ENCODE measurements around the gene ARHGAP23.

DNA sequence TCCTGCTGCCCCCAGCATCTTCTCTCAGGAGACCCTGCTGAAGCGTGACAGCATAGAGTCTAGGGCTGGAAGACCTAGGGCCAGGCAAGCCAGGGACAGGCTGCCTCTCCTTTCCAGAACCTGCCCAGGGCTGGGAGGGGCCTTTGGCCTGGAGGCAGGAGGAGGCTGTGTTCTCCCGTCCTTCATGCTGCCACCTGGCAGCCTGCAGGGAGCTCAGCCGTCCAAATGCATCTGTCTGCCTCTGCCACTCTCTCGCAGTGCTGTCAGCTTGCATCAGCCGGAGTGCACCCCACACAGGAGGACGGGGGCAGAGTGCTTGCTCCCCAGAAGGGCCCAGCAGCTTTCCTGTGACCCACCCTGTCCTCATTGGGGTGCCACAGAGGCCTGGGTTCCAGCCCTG, 31.3 kb downstream of the ARHGAP23 start:
- TF ChIP-seq, protein P1, sequence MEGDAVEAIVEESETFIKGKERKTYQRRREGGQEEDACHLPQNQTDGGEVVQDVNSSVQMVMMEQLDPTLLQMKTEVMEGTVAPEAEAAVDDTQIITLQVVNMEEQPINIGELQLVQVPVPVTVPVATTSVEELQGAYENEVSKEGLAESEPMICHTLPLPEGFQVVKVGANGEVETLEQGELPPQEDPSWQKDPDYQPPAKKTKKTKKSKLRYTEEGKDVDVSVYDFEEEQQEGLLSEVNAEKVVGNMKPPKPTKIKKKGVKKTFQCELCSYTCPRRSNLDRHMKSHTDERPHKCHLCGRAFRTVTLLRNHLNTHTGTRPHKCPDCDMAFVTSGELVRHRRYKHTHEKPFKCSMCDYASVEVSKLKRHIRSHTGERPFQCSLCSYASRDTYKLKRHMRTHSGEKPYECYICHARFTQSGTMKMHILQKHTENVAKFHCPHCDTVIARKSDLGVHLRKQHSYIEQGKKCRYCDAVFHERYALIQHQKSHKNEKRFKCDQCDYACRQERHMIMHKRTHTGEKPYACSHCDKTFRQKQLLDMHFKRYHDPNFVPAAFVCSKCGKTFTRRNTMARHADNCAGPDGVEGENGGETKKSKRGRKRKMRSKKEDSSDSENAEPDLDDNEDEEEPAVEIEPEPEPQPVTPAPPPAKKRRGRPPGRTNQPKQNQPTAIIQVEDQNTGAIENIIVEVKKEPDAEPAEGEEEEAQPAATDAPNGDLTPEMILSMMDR (IDR thresholded peaks at IDR 0.05; ENCODE audit: borderline replicate concordance, extremely low read depth, low read length, poor library complexity, severe bottlenecking), result no peak
- TF ChIP-seq EZH2 (IDR thresholded peaks at IDR 0.05; ENCODE audit: borderline replicate concordance, low read depth, low read length, severe bottlenecking), result no peak

Measured in DND-41 (cell line).